Right atrium auricular region (tissue), 2 donors: ENCODE measurements around the gene NDST1. TPM values are rescaled to one million over a fixed set of nuclear protein-coding genes. Genes with fewer than 3 reads are reported as not detected.

Experiments
- DNase-seq: peaks from one replicate; pipeline ENCODE4 v3.0.0-alpha.2; 2019; ENCODE audit warnings: low spot score
- H3K27ac ChIP-seq, 2 donors: fragments of 200-600 bp; sonication (generic); 1 replicate in 1 of 2; 2 replicates in 1 of 2; pipeline ENCODE4 v1.5.1; 2016 to 2019
- H3K27me3 ChIP-seq, 2 donors: fragments of 200-600 bp; sonication (generic); one replicate each; pipeline versions ENCODE4 v1.5.1 to v1.6.0; 2017 to 2019
- H3K36me3 ChIP-seq: fragments of 200-600 bp; sonication (generic); one replicate; pipeline ENCODE4 v1.5.1; 2016
- H3K4me1 ChIP-seq, 2 donors: fragments of 200-600 bp; sonication (generic); one replicate each; pipeline versions ENCODE4 v1.5.1 to v1.6.0; 2017 to 2019
- H3K4me3 ChIP-seq, 2 donors: fragments of 200-600 bp; sonication (generic); 1 replicate in 1 of 2; 2 replicates in 1 of 2; pipeline ENCODE4 v1.5.1; 2017 to 2019; ENCODE audit warnings: mild to moderate bottlenecking in 1 of 2, moderate library complexity in 1 of 2
- H3K9me3 ChIP-seq, 2 donors: fragments of 200-600 bp; sonication (generic); one replicate each; pipeline ENCODE4 v1.5.1; 2019
- total RNA-seq, 2 donors: library from RNA; depleted of rRNA; stranded (reverse); fragments of >200 nt; gene quantifications; one replicate each; pipeline ENCODE4 v1.1.0, GENCODE V29; 2016
- TF ChIP-seq, protein P1 (sequence below), 2 donors: fragments of 200-600 bp; sonication (generic); IDR thresholded peaks; one replicate each; pipeline ENCODE4 v1.5.1; 2019; ENCODE audit warnings: antibody characterized with exemption in 2 of 2

NDST1 gene
- total RNA-seq, 2 donors from 2014 or later = 81.4 to 91.8 TPM

- Histone ChIP-seq H3K36me3 (no peaks in the 10 kb centered on the region), H3K27ac (peak overlapping the region; percentile 75 to 82), H3K27me3 (no peaks in the 10 kb centered on the region), H3K4me3 (no peak overlapping the region), H3K4me1 (peaks cover 0 to 58% of the 10 kb centered on the region in 2 donors), H3K9me3 (no peaks in the 10 kb centered on the region)
- TF ChIP-seq, protein P1, sequence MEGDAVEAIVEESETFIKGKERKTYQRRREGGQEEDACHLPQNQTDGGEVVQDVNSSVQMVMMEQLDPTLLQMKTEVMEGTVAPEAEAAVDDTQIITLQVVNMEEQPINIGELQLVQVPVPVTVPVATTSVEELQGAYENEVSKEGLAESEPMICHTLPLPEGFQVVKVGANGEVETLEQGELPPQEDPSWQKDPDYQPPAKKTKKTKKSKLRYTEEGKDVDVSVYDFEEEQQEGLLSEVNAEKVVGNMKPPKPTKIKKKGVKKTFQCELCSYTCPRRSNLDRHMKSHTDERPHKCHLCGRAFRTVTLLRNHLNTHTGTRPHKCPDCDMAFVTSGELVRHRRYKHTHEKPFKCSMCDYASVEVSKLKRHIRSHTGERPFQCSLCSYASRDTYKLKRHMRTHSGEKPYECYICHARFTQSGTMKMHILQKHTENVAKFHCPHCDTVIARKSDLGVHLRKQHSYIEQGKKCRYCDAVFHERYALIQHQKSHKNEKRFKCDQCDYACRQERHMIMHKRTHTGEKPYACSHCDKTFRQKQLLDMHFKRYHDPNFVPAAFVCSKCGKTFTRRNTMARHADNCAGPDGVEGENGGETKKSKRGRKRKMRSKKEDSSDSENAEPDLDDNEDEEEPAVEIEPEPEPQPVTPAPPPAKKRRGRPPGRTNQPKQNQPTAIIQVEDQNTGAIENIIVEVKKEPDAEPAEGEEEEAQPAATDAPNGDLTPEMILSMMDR (IDR thresholded peaks at IDR 0.05) = peak; percentile 40 to 92
- DNase-seq = peak; percentile 88
Observed at GRCh38 chr5:150589862-150590601, 82.1 kb downstream of the NDST1 start.

GRCh38 chr5:150590979-150591695, 83.2 kb downstream of the NDST1 start:
- H3K36me3 ChIP-seq = no peaks in the 10 kb centered on the region
- peak overlapping the region; percentile 75 to 82 for H3K27ac ChIP-seq
- H3K9me3 ChIP-seq = no peaks in the 10 kb centered on the region
- TF ChIP-seq, protein P1 (IDR thresholded peaks at IDR 0.05) = no peak
- no peak for DNase-seq
- H3K4me3 ChIP-seq = no peak overlapping the region
- no peaks in the 10 kb centered on the region for H3K27me3 ChIP-seq
- H3K4me1 ChIP-seq = peaks cover 0 to 69% of the 10 kb centered on the region in 2 donors

- TF ChIP-seq, protein P1 (IDR thresholded peaks at IDR 0.05) = no peak
- H3K4me3 ChIP-seq = no peak overlapping the region
- peak; percentile 80 for DNase-seq
- no peaks in the 10 kb centered on the region for H3K9me3 ChIP-seq
- peak overlapping the region; percentile 62 to 78 for H3K27ac ChIP-seq
- no peaks in the 10 kb centered on the region for H3K36me3 ChIP-seq
- H3K4me1 ChIP-seq = peaks cover 0 to 85% of the 10 kb centered on the region in 2 donors
- no peaks in the 10 kb centered on the region for H3K27me3 ChIP-seq
Observed at GRCh38 chr5:150593593-150593992, 85.7 kb downstream of the NDST1 start.

- no peaks in the 10 kb centered on the region for H3K27me3 ChIP-seq
- H3K27ac ChIP-seq = peak overlapping the region; percentile 62 to 78
- no peak overlapping the region for H3K4me3 ChIP-seq
- H3K9me3 ChIP-seq = no peaks in the 10 kb centered on the region
- no peak for DNase-seq
- H3K4me1 ChIP-seq = peaks cover 0 to 89% of the 10 kb centered on the region in 2 donors
- no peaks in the 10 kb centered on the region for H3K36me3 ChIP-seq
- TF ChIP-seq, protein P1 (IDR thresholded peaks at IDR 0.05) = no peak
Observed at GRCh38 chr5:150593996-150594395, 86.1 kb downstream of the NDST1 start.

DNA sequence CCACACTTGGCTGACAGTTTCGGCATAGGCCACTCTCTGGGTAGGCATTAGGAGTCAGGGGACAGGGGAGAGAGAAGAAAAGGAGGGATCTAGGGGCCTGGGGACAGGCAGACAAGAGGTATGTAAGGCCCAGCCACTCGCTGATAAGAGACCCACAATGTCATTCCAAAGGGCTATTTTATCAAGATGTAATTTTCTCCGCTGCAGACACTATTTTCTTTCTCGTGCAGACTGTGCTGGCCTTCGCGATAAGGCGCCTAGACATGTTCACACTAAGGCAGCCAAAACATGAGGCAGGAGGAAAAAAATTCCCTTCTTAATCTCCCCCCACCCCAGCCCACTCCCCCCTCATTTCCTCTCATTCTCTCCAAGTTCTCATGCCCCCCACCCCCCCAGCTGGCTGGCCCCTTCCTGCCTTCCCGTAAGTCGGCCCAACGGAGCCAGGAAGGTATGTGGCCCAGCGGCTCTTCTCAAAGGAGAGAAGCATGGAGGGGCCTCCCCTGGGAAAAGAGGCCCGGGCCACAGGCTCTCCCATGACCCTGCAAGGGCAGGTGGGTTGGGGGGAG, 87.6 kb downstream of the NDST1 start:
- Histone ChIP-seq H3K9me3 (no peaks in the 10 kb centered on the region), H3K4me3 (no peak overlapping the region), H3K4me1 (peaks cover 0 to 91% of the 10 kb centered on the region in 2 donors), H3K27ac (peak overlapping the region; percentile 62 to 78), H3K27me3 (no peaks in the 10 kb centered on the region), H3K36me3 (no peaks in the 10 kb centered on the region)
- TF ChIP-seq, protein P1 (IDR thresholded peaks at IDR 0.05) = no peak
- no peak for DNase-seq
